Stimulated activated CD4-positive, alpha-beta T cell treated with anti-CD3 and anti-CD28 coated beads, Interleukin-4, amount 100 ng/mL, for 1 hour (primary cell): Measurements from ENCODE around the gene TNFSF8.

Source experiments
- DNase-seq: peaks from one replicate; pipeline ENCODE4 v3.0.0-alpha.2; 2020

TNFSF8 gene

GRCh38 chr9:114935119-114935518, 4.7 kb upstream of the TNFSF8 start:
- DNase-seq = no peak

- DNase-seq = no peak
These were observed 2.1 kb upstream of the TNFSF8 start for GRCh38 chr9:114932502-114932901.

- DNase-seq = no peak
These were observed 1.0 kb upstream of the TNFSF8 start for GRCh38 chr9:114931407-114931806.

GRCh38 chr9:114929201-114929600, 1.2 kb downstream of the TNFSF8 start:
- no peak for DNase-seq

GRCh38 chr9:114928671-114929070, 1.7 kb downstream of the TNFSF8 start:
- no peak for DNase-seq

- no peak for DNase-seq
These were observed 2.3 kb downstream of the TNFSF8 start for GRCh38 chr9:114928136-114928535.

GRCh38 chr9:114925672-114926071, 4.7 kb downstream of the TNFSF8 start:
- DNase-seq = no peak

- DNase-seq = no peak
These were observed 5.4 kb downstream of the TNFSF8 start for GRCh38 chr9:114925039-114925438.

GRCh38 chr9:114924327-114924726, 6.1 kb downstream of the TNFSF8 start:
- no peak for DNase-seq

- DNase-seq = no peak
These were observed 6.5 kb downstream of the TNFSF8 start for GRCh38 chr9:114923918-114924317.

GRCh38 chr9:114921171-114921570, 9.2 kb downstream of the TNFSF8 start:
- DNase-seq = no peak

- DNase-seq = no peak
These were observed 10.8 kb downstream of the TNFSF8 start for GRCh38 chr9:114919611-114920010.

GRCh38 chr9:114916481-114916880, 13.9 kb downstream of the TNFSF8 start:
- no peak for DNase-seq

- DNase-seq = no peak
These were observed 16.3 kb downstream of the TNFSF8 start for GRCh38 chr9:114914139-114914538.

- no peak for DNase-seq
These were observed 16.7 kb downstream of the TNFSF8 start for GRCh38 chr9:114913656-114914055.

- DNase-seq = no peak
These were observed 17.2 kb downstream of the TNFSF8 start for GRCh38 chr9:114913217-114913616.

- DNase-seq = no peak
These were observed 19.1 kb downstream of the TNFSF8 start for GRCh38 chr9:114911167-114911821.

- DNase-seq = no peak
These were observed 19.9 kb downstream of the TNFSF8 start for GRCh38 chr9:114910541-114910940.

- no peak for DNase-seq
These were observed 20.7 kb downstream of the TNFSF8 start for GRCh38 chr9:114909661-114910060.

- no peak for DNase-seq
These were observed 21.5 kb downstream of the TNFSF8 start for GRCh38 chr9:114908805-114909448.

- DNase-seq = no peak
These were observed 22.2 kb downstream of the TNFSF8 start for GRCh38 chr9:114908104-114908622.

GRCh38 chr9:114906922-114907571, 23.3 kb downstream of the TNFSF8 start:
- DNase-seq = no peak

- no peak for DNase-seq
These were observed 25.0 kb downstream of the TNFSF8 start for GRCh38 chr9:114905170-114905940.
